BJ (cell line): ENCODE data around the gene PACS1. TPM values are rescaled to one million over a fixed set of nuclear protein-coding genes. Genes with fewer than 3 reads are reported as not detected.

Experiments
- CTCF ChIA-PET: fragments of 350-600 bp; formaldehyde crosslinking; extraction: SDS; loops from one replicate; lab custom pipeline; 2021; ENCODE audit warnings: antibody characterized with exemption, inconsistent platforms; lab: Yijun Ruan, JAX
- POLR2A ChIA-PET: fragments of 300-600 bp; sonication (Branson Sonifier 250); formaldehyde crosslinking; extraction: SDS; loops from one replicate; lab custom pipeline; 2021; ENCODE audit warnings: antibody characterized with exemption; lab: Charles Lee
- DNase-seq: peaks from one replicate; pipeline ENCODE4 v3.0.0-alpha.2; 2011; ENCODE audit warnings: low read depth
- H3K27me3 ChIP-seq: 2 replicates; pipeline ENCODE4 v1.6.0; 2011; ENCODE audit warnings: low read length; ENCODE audit not compliant: control insufficient read depth, insufficient read depth
- H3K36me3 ChIP-seq: 2 replicates; pipeline ENCODE4 v1.5.1; 2011; ENCODE audit warnings: low read length; ENCODE audit not compliant: control insufficient read depth, insufficient read depth
- H3K4me3 ChIP-seq: 2 replicates; pipeline ENCODE4 v1.5.1; 2011; ENCODE audit warnings: low read depth, mild to moderate bottlenecking, control low read depth, low read length
- CTCF ChIP-seq: IDR thresholded peaks from 2 replicates; pipeline ENCODE4 v1.5.1; 2011; ENCODE audit warnings: low read depth, mild to moderate bottlenecking, control low read depth, inconsistent platforms, low read length, moderate library complexity; ENCODE audit not compliant: insufficient read depth
- polyA plus RNA-seq: library from polyadenylated mRNA; depleted of rRNA; stranded (reverse); fragments of >200 nt; gene quantifications from 2 replicates; pipeline ENCODE4 v1.2.3, GENCODE V29; 2011

The PACS1 gene
- polyA plus RNA-seq, 1 experiment = 34.3 TPM

- POLR2A ChIA-PET = no interaction called here
- TF ChIP-seq CTCF = no peak
These were observed 108.1 kb downstream of the PACS1 start for GRCh38 chr11:66178183-66178582.

GRCh38 chr11:66178871-66179270 is 108.8 kb downstream of the PACS1 start:
- TF ChIP-seq CTCF = no peak
- ChIA-PET POLR2A (no interaction called here), CTCF (interaction anchor here (0.9 kb wide), 1 partner anchor 10 kb away, joined by 3 read pairs; no protein-coding TSS in a partner anchor)
- Histone ChIP-seq H3K4me3 (no peak overlapping the region), H3K36me3 (no peaks in the 10 kb centered on the region), H3K27me3 (no peaks in the 10 kb centered on the region)
- DNase-seq = no peak

More at GRCh38 chr11:66178183-66178582, 108.1 kb downstream of the PACS1 start:
- Histone ChIP-seq H3K36me3 (no peaks in the 10 kb centered on the region), H3K4me3 (no peak overlapping the region), H3K27me3 (no peaks in the 10 kb centered on the region)
- CTCF ChIA-PET = interaction anchor here (0.6 kb wide), 1 partner anchor 154 kb away, joined by 3 read pairs; no protein-coding TSS in a partner anchor
- no peak for DNase-seq

- H3K27me3 ChIP-seq = no peaks in the 10 kb centered on the region
- no peak overlapping the region for H3K4me3 ChIP-seq
- no peaks in the 10 kb centered on the region; the same call in 1 of the 2 replicates for H3K36me3 ChIP-seq
- ChIA-PET CTCF (interaction anchor here (1.2 to 1.4 kb wide), 3 partner anchors 10 to 18 kb away, joined by 3 to 4 read pairs (median 3); no protein-coding TSS in a partner anchor), POLR2A (no interaction called here)
- no peak for DNase-seq
- no peak for TF ChIP-seq CTCF
These were observed 111.7 kb downstream of the PACS1 start for GRCh38 chr11:66181632-66182315.

GRCh38 chr11:66183494-66184048 is 113.5 kb downstream of the PACS1 start:
- no peak for TF ChIP-seq CTCF
- H3K36me3 ChIP-seq = no peaks in the 10 kb centered on the region; the same call in 1 of the 2 replicates
- no peaks in the 10 kb centered on the region for H3K27me3 ChIP-seq
- ChIA-PET POLR2A (no interaction called here), CTCF (no interaction called here)
- DNase-seq = no peak
- no peak overlapping the region for H3K4me3 ChIP-seq

GRCh38 chr11:66184728-66185127 is 114.7 kb downstream of the PACS1 start:
- no peak overlapping the region for H3K4me3 ChIP-seq
- H3K36me3 ChIP-seq = no peaks in the 10 kb centered on the region; the same call in 1 of the 2 replicates
- CTCF ChIA-PET = interaction anchor here (0.7 kb wide), 1 partner anchor 48 kb away, joined by 3 read pairs; no protein-coding TSS in a partner anchor
- POLR2A ChIA-PET = no interaction called here
- H3K27me3 ChIP-seq = no peaks in the 10 kb centered on the region
- DNase-seq = no peak
- no peak for TF ChIP-seq CTCF
